H9 (cell line): Measurements from ENCODE around the gene AHI1. TPM values are rescaled to one million over a fixed set of nuclear protein-coding genes. Genes with fewer than 3 reads are reported as not detected.

Experiments
- DNase-seq: peaks from one replicate; pipeline ENCODE4 v3.0.0-alpha.2; 2017
- H2AFZ ChIP-seq: one replicate; pipeline ENCODE4 v1.6.1; 2013; ENCODE audit warnings: mild to moderate bottlenecking, low read length, control low read depth, moderate library complexity
- H2AK5ac ChIP-seq: 2 replicates; pipeline ENCODE4 v1.6.1; 2013; ENCODE audit warnings: low read length, control low read depth, mixed read lengths; ENCODE audit not compliant: insufficient read length
- H2BK120ac ChIP-seq: one replicate; pipeline ENCODE4 v1.6.1; 2013; ENCODE audit warnings: low read depth, mild to moderate bottlenecking, low read length, control low read depth, inconsistent platforms; ENCODE audit not compliant: poor library complexity, severe bottlenecking
- H2BK12ac ChIP-seq: 2 replicates; pipeline ENCODE4 v1.6.1; 2013; ENCODE audit warnings: low read length, control low read depth, mixed read lengths, low read depth; ENCODE audit not compliant: insufficient read length
- H2BK15ac ChIP-seq: 2 replicates; pipeline ENCODE4 v1.6.1; 2013; ENCODE audit warnings: low read depth, low read length, control low read depth
- H2BK20ac ChIP-seq: one replicate; pipeline ENCODE4 v1.6.1; 2013; ENCODE audit warnings: low read depth, mild to moderate bottlenecking, low read length, control low read depth, inconsistent platforms; ENCODE audit not compliant: poor library complexity, severe bottlenecking
- H2BK5ac ChIP-seq: 2 replicates; pipeline ENCODE4 v1.6.1; 2013; ENCODE audit warnings: low read length, control low read depth, mixed read lengths; ENCODE audit not compliant: insufficient read length
- H3K14ac ChIP-seq: 2 replicates; pipeline ENCODE4 v1.6.1; 2013; ENCODE audit warnings: low read length, control low read depth; ENCODE audit not compliant: insufficient read depth
- H3K18ac ChIP-seq: 2 replicates; pipeline ENCODE4 v1.6.1; 2013; ENCODE audit warnings: low read depth, mild to moderate bottlenecking, mixed read lengths, low read length, control low read depth; ENCODE audit not compliant: insufficient read length
- H3K23ac ChIP-seq: 2 replicates; pipeline ENCODE4 v1.6.1; 2013; ENCODE audit warnings: low read length, control low read depth, mixed read lengths, low read depth; ENCODE audit not compliant: insufficient read length
- H3K23me2 ChIP-seq: 2 replicates; pipeline ENCODE4 v1.6.1; 2013; ENCODE audit warnings: low read depth, mild to moderate bottlenecking, mixed read lengths, low read length, control low read depth; ENCODE audit not compliant: insufficient read length, poor library complexity, severe bottlenecking
- H3K27ac ChIP-seq: 2 replicates; pipeline ENCODE4 v1.5.1; 2013; ENCODE audit warnings: low read length, control low read depth, mixed read lengths, low read depth; ENCODE audit not compliant: insufficient read length
- H3K27me3 ChIP-seq: 2 replicates; pipeline ENCODE4 v1.6.1; 2013; ENCODE audit warnings: low read length, control low read depth, inconsistent platforms; ENCODE audit not compliant: insufficient read depth
- H3K4ac ChIP-seq: 2 replicates; pipeline ENCODE4 v1.6.1; 2013; ENCODE audit warnings: low read depth, mild to moderate bottlenecking, control low read depth, inconsistent platforms, low read length, moderate library complexity
- H3K4me1 ChIP-seq: 2 replicates; pipeline ENCODE4 v1.6.1; 2013; ENCODE audit warnings: low read length, control low read depth, inconsistent platforms; ENCODE audit not compliant: insufficient read depth
- H3K4me2 ChIP-seq: 2 replicates; pipeline ENCODE4 v1.6.1; 2013; ENCODE audit warnings: low read length, control low read depth, mixed read lengths; ENCODE audit not compliant: insufficient read length, insufficient read depth
- H3K56ac ChIP-seq: 2 replicates; pipeline ENCODE4 v1.6.1; 2013; ENCODE audit warnings: low read depth, mild to moderate bottlenecking, mixed read lengths, low read length, control low read depth; ENCODE audit not compliant: insufficient read length
- H3K79me1 ChIP-seq: 2 replicates; pipeline ENCODE4 v1.6.1; 2013; ENCODE audit warnings: low read depth, mild to moderate bottlenecking, moderate library complexity, low read length, control low read depth, inconsistent platforms; ENCODE audit not compliant: insufficient read depth, poor library complexity, severe bottlenecking
- H3K79me2 ChIP-seq: 2 replicates; pipeline ENCODE4 v1.6.1; 2013; ENCODE audit warnings: low read length, control low read depth, inconsistent platforms; ENCODE audit not compliant: insufficient read depth
- H3K9ac ChIP-seq: 2 replicates; pipeline ENCODE4 v1.6.1; 2013; ENCODE audit warnings: low read length, control low read depth, mixed read lengths; ENCODE audit not compliant: insufficient read length; ENCODE audit errors: extremely low read depth
- H3K9me3 ChIP-seq: one replicate; pipeline ENCODE4 v1.6.1; 2013; ENCODE audit warnings: low read depth, low read length, inconsistent platforms; ENCODE audit not compliant: control insufficient read depth
- H3T11ph ChIP-seq: one replicate; pipeline ENCODE4 v1.6.1; 2013; ENCODE audit warnings: mild to moderate bottlenecking, low read length, control low read depth, inconsistent platforms
- H4K20me1 ChIP-seq: one replicate; pipeline ENCODE4 v1.6.1; 2013; ENCODE audit not compliant: control insufficient read depth, insufficient read length, insufficient read depth
- H4K5ac ChIP-seq: 2 replicates; pipeline ENCODE4 v1.6.1; 2013; ENCODE audit warnings: low read depth, mild to moderate bottlenecking, mixed read lengths, low read length, control low read depth; ENCODE audit not compliant: insufficient read length
- H4K8ac ChIP-seq: replicated peaks from 2 replicates; pipeline ENCODE4 v1.6.1; 2013; ENCODE audit warnings: low read length, control low read depth, mixed read lengths, low read depth; ENCODE audit not compliant: insufficient read length
- H4K91ac ChIP-seq: 2 replicates; pipeline ENCODE4 v1.6.1; 2013; ENCODE audit warnings: low read depth, mild to moderate bottlenecking, moderate library complexity, mixed read lengths, low read length, control low read depth; ENCODE audit not compliant: insufficient read length
- H3K27ac Mint-ChIP-seq, 3 experiments: 2 replicates in 2 of 3; 3 replicates in 1 of 3; pipeline ENCODE4 v1.8.0; 2020 to 2021; ENCODE audit warnings: mixed read lengths in 3 of 3, mild to moderate bottlenecking in 1 of 3, moderate library complexity in 1 of 3
- H3K27me3 Mint-ChIP-seq: 2 replicates; pipeline ENCODE4 v1.8.0; 2021; ENCODE audit warnings: low read depth, mild to moderate bottlenecking, moderate library complexity, mixed read lengths
- H3K36me3 Mint-ChIP-seq, 3 experiments: 2 replicates in 2 of 3; 3 replicates in 1 of 3; pipeline ENCODE4 v1.8.0; 2020 to 2021; ENCODE audit warnings: low read depth in 3 of 3, mixed read lengths in 3 of 3; ENCODE audit not compliant: insufficient read depth in 1 of 3
- H3K4me1 Mint-ChIP-seq, 2 experiments: 2 replicates each; pipeline ENCODE4 v1.8.0; 2020; ENCODE audit warnings: mixed read lengths in 2 of 2
- H3K4me3 Mint-ChIP-seq, 2 experiments: 2 replicates in 1 of 2; 3 replicates in 1 of 2; pipeline ENCODE4 v1.8.0; 2020 to 2021; ENCODE audit warnings: mild to moderate bottlenecking in 2 of 2, mixed read lengths in 2 of 2, moderate library complexity in 1 of 2
- H3K9me3 Mint-ChIP-seq, 2 experiments: 2 replicates in 1 of 2; 3 replicates in 1 of 2; pipeline ENCODE4 v1.8.0; 2020; ENCODE audit warnings: mild to moderate bottlenecking in 2 of 2, mixed read lengths in 2 of 2, moderate library complexity in 1 of 2
- CTCF ChIP-seq: fragments of 200-600 bp; sonication (generic); conservative IDR thresholded peaks from 3 replicates; pipeline ENCODE4 v1.8.0; 2021; ENCODE audit warnings: antibody characterized with exemption, mild to moderate bottlenecking
- WGBS: extraction: QIAGEN DNeasy Blood & Tissue Kit; methylation state at CpG from one replicate; pipeline ENCODE4 v1.1.7; 2013; ENCODE audit warnings: missing lambda C conversion rate, low lambda C conversion rate, mixed read lengths; ENCODE audit not compliant: insufficient read length; ENCODE audit errors: extremely low coverage; 5-methylcytosine and 5-hydroxymethylcytosine counted together
- total RNA-seq: library from RNA; stranded (reverse); gene quantifications from 2 replicates; pipeline ENCODE4 v1.2.1, GENCODE V29; 2021

The AHI1 gene
- total RNA-seq, 1 experiment from 2014 or later, result 9.9 TPM

DNA sequence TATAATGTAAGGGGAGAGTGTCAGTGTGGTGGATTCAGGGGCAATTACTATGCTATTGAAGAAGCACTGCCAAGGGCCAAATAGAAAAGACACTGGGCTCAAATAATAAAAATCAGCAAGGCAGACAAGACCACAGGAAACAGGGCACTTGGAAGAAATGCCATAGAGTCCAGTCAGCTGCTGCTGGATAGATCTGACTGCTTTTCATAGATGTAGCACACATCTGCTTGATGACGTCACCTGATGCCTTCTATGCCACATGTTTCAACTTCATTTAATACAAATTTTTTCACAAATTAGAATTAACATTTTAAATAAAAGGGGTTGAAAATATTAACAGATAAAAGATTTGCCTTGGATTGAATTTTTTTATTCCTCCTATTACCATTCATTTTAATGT is 23.9 kb upstream of the AHI1 start:
- H3K4ac ChIP-seq, result no peak overlapping the region
- no peak overlapping the region for H3K14ac ChIP-seq
- H3K23ac ChIP-seq, result no peak overlapping the region
- no peak overlapping the region for H3K27ac ChIP-seq
- H3K9me3 ChIP-seq, result no peaks in the 10 kb centered on the region
- no peak overlapping the region for H2BK20ac ChIP-seq
- H3K27me3 ChIP-seq, result no peaks in the 10 kb centered on the region
- Mint-ChIP-seq H3K27ac (no peak overlapping the region), H3K36me3 (no peaks in the 10 kb centered on the region), H3K27me3 (no peaks in the 10 kb centered on the region), H3K9me3 (no peaks in the 10 kb centered on the region; a peak in 2 of 5 replicates), H3K4me3 (no peak overlapping the region), H3K4me1 (no peaks in the 10 kb centered on the region)
- WGBS, result no CpG with 5 or more reads among the region's 1 CpG
- no peak overlapping the region for H4K91ac ChIP-seq
- H3T11ph ChIP-seq, result no peak overlapping the region
- H2BK5ac ChIP-seq, result no peak overlapping the region
- no peak for TF ChIP-seq CTCF
- H3K9ac ChIP-seq, result no peak overlapping the region
- H2AK5ac ChIP-seq, result no peak overlapping the region
- no peaks in the 10 kb centered on the region for H3K79me2 ChIP-seq
- no peaks in the 10 kb centered on the region for H4K20me1 ChIP-seq
- DNase-seq, result no peak
- H2BK12ac ChIP-seq, result no peak overlapping the region
- H3K23me2 ChIP-seq, result no peaks in the 10 kb centered on the region
- H4K8ac ChIP-seq, result no peak overlapping the region
- H3K18ac ChIP-seq, result no peak overlapping the region
- no peak overlapping the region for H3K4me2 ChIP-seq
- H2BK15ac ChIP-seq, result no peak overlapping the region
- H3K79me1 ChIP-seq, result no peaks in the 10 kb centered on the region
- no peaks in the 10 kb centered on the region for H3K4me1 ChIP-seq
- H2BK120ac ChIP-seq, result no peak overlapping the region
- no peak overlapping the region for H4K5ac ChIP-seq
- H2AFZ ChIP-seq, result no peak overlapping the region
- no peak overlapping the region for H3K56ac ChIP-seq
